ENCODE data around the gene ZNF44. TPM values are rescaled to one million over a fixed set of nuclear protein-coding genes. Genes with fewer than 3 reads are reported as not detected.

ZNF44 gene
- total and polyA plus RNA-seq, 2 of the 13 experiments (the other 11 are each of a cell fraction or from before 2014, with no cell fraction given), result 6.9 to 15.7 TPM

DNA sequence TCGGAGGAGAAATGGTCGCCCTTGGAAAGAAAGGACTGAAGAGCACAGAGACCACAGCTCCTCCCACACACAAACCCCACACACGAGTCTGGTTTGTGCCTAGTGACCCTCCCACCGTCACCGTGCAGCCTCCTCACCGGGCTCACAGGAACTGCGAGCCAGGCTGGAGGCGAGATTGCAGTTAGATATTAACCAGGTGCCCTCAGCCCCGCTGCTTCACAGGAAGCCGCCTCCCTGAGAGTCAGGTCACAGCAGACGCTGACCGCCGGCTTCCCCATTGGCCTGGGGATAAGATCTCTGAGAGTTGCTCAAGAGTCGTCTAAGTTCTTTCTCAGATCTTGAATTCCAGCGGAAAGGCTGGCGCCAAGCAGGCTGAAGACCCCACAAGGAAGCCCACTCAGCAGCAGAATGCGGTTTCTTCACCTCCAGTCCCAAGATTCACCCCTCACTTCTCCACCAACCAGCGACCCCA is 870 bp downstream of the ZNF44 start (continued):
- TF ChIP-seq, protein P1, sequence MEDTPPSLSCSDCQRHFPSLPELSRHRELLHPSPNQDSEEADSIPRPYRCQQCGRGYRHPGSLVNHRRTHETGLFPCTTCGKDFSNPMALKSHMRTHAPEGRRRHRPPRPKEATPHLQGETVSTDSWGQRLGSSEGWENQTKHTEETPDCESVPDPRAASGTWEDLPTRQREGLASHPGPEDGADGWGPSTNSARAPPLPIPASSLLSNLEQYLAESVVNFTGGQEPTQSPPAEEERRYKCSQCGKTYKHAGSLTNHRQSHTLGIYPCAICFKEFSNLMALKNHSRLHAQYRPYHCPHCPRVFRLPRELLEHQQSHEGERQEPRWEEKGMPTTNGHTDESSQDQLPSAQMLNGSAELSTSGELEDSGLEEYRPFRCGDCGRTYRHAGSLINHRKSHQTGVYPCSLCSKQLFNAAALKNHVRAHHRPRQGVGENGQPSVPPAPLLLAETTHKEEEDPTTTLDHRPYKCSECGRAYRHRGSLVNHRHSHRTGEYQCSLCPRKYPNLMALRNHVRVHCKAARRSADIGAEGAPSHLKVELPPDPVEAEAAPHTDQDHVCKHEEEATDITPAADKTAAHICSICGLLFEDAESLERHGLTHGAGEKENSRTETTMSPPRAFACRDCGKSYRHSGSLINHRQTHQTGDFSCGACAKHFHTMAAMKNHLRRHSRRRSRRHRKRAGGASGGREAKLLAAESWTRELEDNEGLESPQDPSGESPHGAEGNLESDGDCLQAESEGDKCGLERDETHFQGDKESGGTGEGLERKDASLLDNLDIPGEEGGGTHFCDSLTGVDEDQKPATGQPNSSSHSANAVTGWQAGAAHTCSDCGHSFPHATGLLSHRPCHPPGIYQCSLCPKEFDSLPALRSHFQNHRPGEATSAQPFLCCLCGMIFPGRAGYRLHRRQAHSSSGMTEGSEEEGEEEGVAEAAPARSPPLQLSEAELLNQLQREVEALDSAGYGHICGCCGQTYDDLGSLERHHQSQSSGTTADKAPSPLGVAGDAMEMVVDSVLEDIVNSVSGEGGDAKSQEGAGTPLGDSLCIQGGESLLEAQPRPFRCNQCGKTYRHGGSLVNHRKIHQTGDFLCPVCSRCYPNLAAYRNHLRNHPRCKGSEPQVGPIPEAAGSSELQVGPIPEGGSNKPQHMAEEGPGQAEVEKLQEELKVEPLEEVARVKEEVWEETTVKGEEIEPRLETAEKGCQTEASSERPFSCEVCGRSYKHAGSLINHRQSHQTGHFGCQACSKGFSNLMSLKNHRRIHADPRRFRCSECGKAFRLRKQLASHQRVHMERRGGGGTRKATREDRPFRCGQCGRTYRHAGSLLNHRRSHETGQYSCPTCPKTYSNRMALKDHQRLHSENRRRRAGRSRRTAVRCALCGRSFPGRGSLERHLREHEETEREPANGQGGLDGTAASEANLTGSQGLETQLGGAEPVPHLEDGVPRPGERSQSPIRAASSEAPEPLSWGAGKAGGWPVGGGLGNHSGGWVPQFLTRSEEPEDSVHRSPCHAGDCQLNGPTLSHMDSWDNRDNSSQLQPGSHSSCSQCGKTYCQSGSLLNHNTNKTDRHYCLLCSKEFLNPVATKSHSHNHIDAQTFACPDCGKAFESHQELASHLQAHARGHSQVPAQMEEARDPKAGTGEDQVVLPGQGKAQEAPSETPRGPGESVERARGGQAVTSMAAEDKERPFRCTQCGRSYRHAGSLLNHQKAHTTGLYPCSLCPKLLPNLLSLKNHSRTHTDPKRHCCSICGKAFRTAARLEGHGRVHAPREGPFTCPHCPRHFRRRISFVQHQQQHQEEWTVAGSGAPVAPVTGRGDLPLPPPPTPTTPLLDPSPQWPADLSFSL (CRISPR knock-in tag; IDR thresholded peaks at IDR 0.05), result no peak
- TF ChIP-seq DR1 (CRISPR knock-in tag; IDR thresholded peaks at IDR 0.05), result peak; percentile 40; the same call in 1 of the 2 replicates
- peak; percentile 49; the same call in 1 of the 2 replicates for TF ChIP-seq ZNF768 (CRISPR knock-in tag; IDR thresholded peaks at IDR 0.05)
- no peak for TF ChIP-seq ZMYM2 (CRISPR knock-in tag; IDR thresholded peaks at IDR 0.05)
- TF ChIP-seq ZNF136 (CRISPR knock-in tag; IDR thresholded peaks at IDR 0.05; ENCODE audit: low read depth), result 0 out of 2 replicates have a peak, but pooled peaks have one; percentile 8
- no peak for TF ChIP-seq ZNF253 (CRISPR knock-in tag; IDR thresholded peaks at IDR 0.05; ENCODE audit: borderline replicate concordance)
- TF ChIP-seq FOXP4 (CRISPR knock-in tag; IDR thresholded peaks at IDR 0.05), result peak; percentile 57; the same call in 1 of the 2 replicates
- TF ChIP-seq NR2F2 (IDR thresholded peaks at IDR 0.05; ENCODE audit: borderline replicate concordance, low read depth), result no peak
- peak; percentile 52; the same call in 1 of the 2 replicates for TF ChIP-seq NCOA2 (CRISPR knock-in tag; IDR thresholded peaks at IDR 0.05)
- peak; percentile 17 for TF ChIP-seq REPIN1 (CRISPR knock-in tag; IDR thresholded peaks at IDR 0.05; ENCODE audit: borderline replicate concordance, low read depth)
- no peak for TF ChIP-seq USF2 (IDR thresholded peaks at IDR 0.05; ENCODE audit: low read depth, low read length)
- no peak for TF ChIP-seq USF2 (CRISPR knock-in tag; IDR thresholded peaks at IDR 0.05; ENCODE audit: borderline replicate concordance)
- no peak for TF ChIP-seq JDP2 (CRISPR knock-in tag; IDR thresholded peaks at IDR 0.05; ENCODE audit: borderline replicate concordance)
- TF ChIP-seq HNRNPH1 (optimal IDR thresholded peaks at IDR 0.05; ENCODE audit: low read depth, low read length), result no peak
- TF ChIP-seq IRF2 (CRISPR knock-in tag; IDR thresholded peaks at IDR 0.05), result peak; percentile 86
- no peak for TF ChIP-seq ZNF546 (CRISPR knock-in tag; conservative IDR thresholded peaks at IDR 0.05)
- TF ChIP-seq MIXL1 (CRISPR knock-in tag; IDR thresholded peaks at IDR 0.05), result peak; percentile 67
- TF ChIP-seq MEF2D (CRISPR knock-in tag; IDR thresholded peaks at IDR 0.05), result peak; percentile 46; the same call in 1 of the 2 replicates
- TF ChIP-seq RFX1 (IDR thresholded peaks at IDR 0.05), result no peak
- TF ChIP-seq ZNF432 (CRISPR knock-in tag; IDR thresholded peaks at IDR 0.05; ENCODE audit: borderline replicate concordance), result no peak
- no peak for TF ChIP-seq ZNF776 (CRISPR knock-in tag; IDR thresholded peaks at IDR 0.05)

All from HepG2 (cell line).